ENCODE measurements around the gene CDCP1. TPM values are rescaled to one million over a fixed set of nuclear protein-coding genes. Genes with fewer than 3 reads are reported as not detected.

The CDCP1 gene
- total RNA-seq, 4 donors from 2014 or later, result 41.6 to 64.6 (median 53.4) TPM

DNA sequence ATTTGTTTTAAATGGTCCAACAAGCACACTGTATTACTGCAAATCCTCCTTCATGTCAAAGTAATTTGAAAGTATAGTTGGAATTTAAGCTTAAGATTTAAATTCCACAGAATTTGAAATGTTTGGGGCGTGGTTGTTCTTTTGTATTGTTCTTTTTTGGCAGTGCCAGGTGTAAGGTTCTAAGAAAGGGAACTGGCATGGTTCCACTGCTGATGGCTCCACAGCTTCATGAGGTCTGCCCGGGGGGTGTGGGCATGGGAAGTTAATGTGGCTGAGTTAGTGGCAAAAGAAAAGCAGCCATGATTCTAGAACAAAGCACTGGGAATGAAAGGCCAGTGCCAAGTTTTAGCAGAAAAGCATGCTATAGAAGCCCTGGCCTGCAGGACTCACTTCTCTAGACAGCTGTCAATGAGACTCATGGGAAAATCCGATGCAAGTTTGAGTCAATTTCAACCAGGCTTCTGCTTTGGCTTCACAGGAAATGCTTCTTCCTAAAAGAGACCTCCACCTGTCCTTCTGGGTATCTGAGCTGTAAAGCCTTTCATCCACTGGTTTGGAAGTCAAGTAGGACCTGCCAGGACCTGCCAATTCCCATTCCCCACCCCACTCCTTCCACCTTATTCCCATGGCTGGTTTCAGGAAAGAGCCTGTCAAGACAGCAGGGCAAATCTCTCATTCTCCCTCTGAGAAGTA is 18.9 kb downstream of the CDCP1 start:
- H3K9me3 ChIP-seq, result no peaks in the 10 kb centered on the region
- no peaks in the 10 kb centered on the region for H3K36me3 ChIP-seq
- no peak overlapping the region for H3K4me3 ChIP-seq
- intact Hi-C loops (cut with DNase I; ENCODE audit: low total_unique reads), result no loop called here
- H3K27me3 ChIP-seq, result no peaks in the 10 kb centered on the region
- in situ Hi-C loops (cut with MboI; ENCODE audit: low pct_ligation_motif_present in 1 of 4, low pct_unique_long_range_greater_than_20kb in 1 of 4, low sequenced_read_pairs in 3 of 4), result no loop called here
- 46 to 74% methylated on average over 2 to 3 of the region's 3 CpGs for WGBS, 2 donors (ENCODE audit: low coverage in 1 of 2)
- peak overlapping the region in 2 of 4 donors; percentile 21 to 45 for H3K27ac ChIP-seq
- peaks cover 13 to 60% (median 38%) of the 10 kb centered on the region in 4 donors for H3K4me1 ChIP-seq
- TF ChIP-seq EP300 (IDR thresholded peaks at IDR 0.05; ENCODE audit: low read depth), result no peak
- TF ChIP-seq, protein P1, sequence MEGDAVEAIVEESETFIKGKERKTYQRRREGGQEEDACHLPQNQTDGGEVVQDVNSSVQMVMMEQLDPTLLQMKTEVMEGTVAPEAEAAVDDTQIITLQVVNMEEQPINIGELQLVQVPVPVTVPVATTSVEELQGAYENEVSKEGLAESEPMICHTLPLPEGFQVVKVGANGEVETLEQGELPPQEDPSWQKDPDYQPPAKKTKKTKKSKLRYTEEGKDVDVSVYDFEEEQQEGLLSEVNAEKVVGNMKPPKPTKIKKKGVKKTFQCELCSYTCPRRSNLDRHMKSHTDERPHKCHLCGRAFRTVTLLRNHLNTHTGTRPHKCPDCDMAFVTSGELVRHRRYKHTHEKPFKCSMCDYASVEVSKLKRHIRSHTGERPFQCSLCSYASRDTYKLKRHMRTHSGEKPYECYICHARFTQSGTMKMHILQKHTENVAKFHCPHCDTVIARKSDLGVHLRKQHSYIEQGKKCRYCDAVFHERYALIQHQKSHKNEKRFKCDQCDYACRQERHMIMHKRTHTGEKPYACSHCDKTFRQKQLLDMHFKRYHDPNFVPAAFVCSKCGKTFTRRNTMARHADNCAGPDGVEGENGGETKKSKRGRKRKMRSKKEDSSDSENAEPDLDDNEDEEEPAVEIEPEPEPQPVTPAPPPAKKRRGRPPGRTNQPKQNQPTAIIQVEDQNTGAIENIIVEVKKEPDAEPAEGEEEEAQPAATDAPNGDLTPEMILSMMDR (IDR thresholded peaks at IDR 0.05), result no peak
- no peak for TF ChIP-seq POLR2AphosphoS5 (IDR thresholded peaks at IDR 0.05)
- no peak for TF ChIP-seq POLR2A (IDR thresholded peaks at IDR 0.05)
- DNase-seq, result no peak

DNA sequence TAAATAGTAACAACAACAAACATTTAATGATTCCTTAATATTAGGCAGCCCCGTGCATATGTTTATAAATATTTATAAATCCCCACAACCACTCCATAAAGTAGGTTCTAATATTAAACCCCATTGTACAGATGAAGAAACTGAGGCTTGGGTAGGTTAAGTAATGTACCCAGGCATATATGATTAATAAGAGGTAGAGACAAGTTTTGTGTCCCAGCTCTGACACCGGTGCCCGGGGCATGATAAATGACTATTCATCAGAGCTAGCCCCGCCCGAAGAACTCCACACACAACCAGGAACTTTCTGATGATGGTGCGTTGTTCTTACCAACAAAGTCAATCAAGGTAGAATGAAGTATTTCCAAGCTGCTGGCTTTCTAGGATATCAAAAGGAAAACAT is 19.4 kb downstream of the CDCP1 start:
- H3K4me1 ChIP-seq, result peaks cover 13 to 66% (median 39%) of the 10 kb centered on the region in 4 donors
- DNase-seq, result peak; percentile 52
- no peaks in the 10 kb centered on the region for H3K9me3 ChIP-seq
- no peak overlapping the region for H3K4me3 ChIP-seq
- H3K36me3 ChIP-seq, result no peaks in the 10 kb centered on the region
- TF ChIP-seq POLR2AphosphoS5 (IDR thresholded peaks at IDR 0.05) (no peak), EP300 (IDR thresholded peaks at IDR 0.05; ENCODE audit: low read depth) (no peak), POLR2A (IDR thresholded peaks at IDR 0.05) (no peak)
- TF ChIP-seq, protein P1 (IDR thresholded peaks at IDR 0.05), result no peak
- intact Hi-C loops (cut with DNase I; ENCODE audit: low total_unique reads), result no loop called here
- in situ Hi-C loops (cut with MboI; ENCODE audit: low pct_ligation_motif_present in 1 of 4, low pct_unique_long_range_greater_than_20kb in 1 of 4, low sequenced_read_pairs in 3 of 4), result no loop called here
- H3K27ac ChIP-seq, result peak overlapping the region; percentile 21 to 80 (median 34)
- whole genome bisulfite sequencing, 2 donors (ENCODE audit: low coverage in 1 of 2), result 66 to 72% methylated on average over 6 of the region's 6 CpGs
- no peaks in the 10 kb centered on the region for H3K27me3 ChIP-seq

DNA sequence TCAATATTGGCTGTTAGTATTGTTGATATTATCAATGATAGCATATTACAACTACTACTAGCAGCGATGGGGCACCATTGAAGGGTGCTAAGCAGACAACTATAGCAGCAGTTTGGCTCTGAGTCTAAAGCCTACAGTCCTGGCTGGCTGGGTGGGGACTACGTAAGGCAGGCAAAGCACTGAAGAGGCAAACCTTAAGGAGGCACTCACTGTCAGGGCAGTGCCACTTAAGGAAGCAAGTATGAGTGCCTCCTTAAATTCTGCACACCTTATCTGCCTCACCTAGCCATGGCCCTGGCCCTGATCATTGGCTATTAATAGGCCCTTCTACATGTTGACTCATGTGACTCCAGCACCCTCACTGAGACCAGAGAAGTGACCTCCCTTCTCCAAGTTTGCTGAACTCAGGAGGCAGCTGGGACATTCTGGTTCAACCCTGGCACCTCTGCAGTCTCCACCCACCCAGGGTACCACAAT is 20.6 kb downstream of the CDCP1 start:
- intact Hi-C loops (cut with DNase I; ENCODE audit: low total_unique reads) (no loop called here), in situ Hi-C loops (cut with MboI; ENCODE audit: low pct_ligation_motif_present in 1 of 4, low pct_unique_long_range_greater_than_20kb in 1 of 4, low sequenced_read_pairs in 3 of 4) (no loop called here)
- Histone ChIP-seq H3K27me3 (no peaks in the 10 kb centered on the region), H3K4me3 (no peak overlapping the region), H3K36me3 (no peaks in the 10 kb centered on the region), H3K27ac (peak overlapping the region; percentile 19 to 87 (median 54)), H3K4me1 (peaks cover 13 to 77% (median 48%) of the 10 kb centered on the region in 4 donors), H3K9me3 (no peaks in the 10 kb centered on the region)
- TF ChIP-seq POLR2A (IDR thresholded peaks at IDR 0.05), result no peak
- peak in 2 of 3 donors; percentile 8 to 10 for TF ChIP-seq POLR2AphosphoS5 (IDR thresholded peaks at IDR 0.05)
- WGBS, 2 donors (ENCODE audit: low coverage in 1 of 2), result 40 to 100% methylated on average over 1 to 2 of the region's 2 CpGs
- peak; percentile 43 for DNase-seq

DNA sequence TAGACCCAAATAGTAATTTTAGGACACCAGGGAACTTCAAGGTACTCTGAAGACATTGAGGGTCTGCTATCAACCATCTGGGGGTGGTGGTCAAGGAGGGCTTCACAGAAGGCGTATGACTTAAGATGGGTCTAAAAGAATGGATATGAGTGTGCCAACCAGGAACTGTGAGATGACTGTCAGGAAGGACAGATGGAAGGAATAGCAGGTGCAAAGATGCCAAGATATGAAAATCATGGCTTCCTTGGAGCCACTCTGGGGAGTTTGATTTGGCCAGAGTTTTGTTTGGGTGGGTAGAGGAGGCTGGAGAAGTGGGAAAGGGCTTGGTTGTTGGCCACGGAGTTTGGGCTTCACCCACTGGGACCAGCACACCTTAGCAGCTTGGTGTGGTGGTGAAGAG is 21.2 kb downstream of the CDCP1 start:
- TF ChIP-seq POLR2AphosphoS5 (IDR thresholded peaks at IDR 0.05), result no peak
- no peak for TF ChIP-seq EP300 (IDR thresholded peaks at IDR 0.05; ENCODE audit: low read depth)
- TF ChIP-seq, protein P1 (IDR thresholded peaks at IDR 0.05), result no peak
- no peak for TF ChIP-seq POLR2A (IDR thresholded peaks at IDR 0.05)
- no peak overlapping the region for H3K4me3 ChIP-seq
- H3K9me3 ChIP-seq, result no peaks in the 10 kb centered on the region
- H3K4me1 ChIP-seq, result peaks cover 13 to 82% (median 53%) of the 10 kb centered on the region in 4 donors
- no peaks in the 10 kb centered on the region for H3K36me3 ChIP-seq
- WGBS, 2 donors (ENCODE audit: low coverage in 1 of 2), result 0 to 34% methylated on average over 1 to 2 of the region's 2 CpGs
- intact Hi-C loops (cut with DNase I; ENCODE audit: low total_unique reads), result no loop called here
- peak overlapping the region in 3 of 4 donors; percentile 19 to 87 (median 80) for H3K27ac ChIP-seq
- in situ Hi-C loops (cut with MboI; ENCODE audit: low pct_ligation_motif_present in 1 of 4, low pct_unique_long_range_greater_than_20kb in 1 of 4, low sequenced_read_pairs in 3 of 4), result no loop called here
- DNase-seq, result no peak
- no peaks in the 10 kb centered on the region for H3K27me3 ChIP-seq

All from transverse colon (tissue), 4 donors.